Thymus (tissue), 11 donors: ENCODE data around the gene CHRM4. TPM values are rescaled to one million over a fixed set of nuclear protein-coding genes. Genes with fewer than 3 reads are reported as not detected.
A peak's percentile ranks its signal among the peaks of the same experiment; 100 is the strongest.

Experiments
- DNase-seq, 9 donors: peaks; one replicate each; pipeline ENCODE4 v3.0.0-alpha.2; 2013; ENCODE audit warnings: low spot score in 9 of 9, low read depth in 6 of 9, missing footprints in 1 of 9
- H3K27ac ChIP-seq, 2 donors: one replicate each; pipeline ENCODE4 v1.5.1; 2013; ENCODE audit warnings: control low read depth in 1 of 2, low read depth in 1 of 2, low read length in 1 of 2, mild to moderate bottlenecking in 1 of 2, moderate library complexity in 1 of 2
- H3K27me3 ChIP-seq, 2 donors: one replicate each; pipeline ENCODE4 v1.5.1; 2013; ENCODE audit warnings: low read length in 1 of 2; ENCODE audit not compliant: control insufficient read depth in 2 of 2, insufficient read depth in 1 of 2
- H3K36me3 ChIP-seq, 2 donors: one replicate each; pipeline ENCODE4 v1.5.1; 2013; ENCODE audit warnings: low read length in 1 of 2, mild to moderate bottlenecking in 1 of 2, moderate library complexity in 1 of 2; ENCODE audit not compliant: control insufficient read depth in 2 of 2, insufficient read depth in 2 of 2
- H3K4me1 ChIP-seq, 2 donors: one replicate each; pipeline ENCODE4 v1.5.1; 2013; ENCODE audit warnings: low read length in 2 of 2; ENCODE audit not compliant: control insufficient read depth in 2 of 2, insufficient read depth in 2 of 2
- H3K4me3 ChIP-seq, 2 donors: one replicate each; pipeline ENCODE4 v1.5.1; 2013; ENCODE audit warnings: low read length in 2 of 2, control low read depth in 1 of 2, mild to moderate bottlenecking in 1 of 2
- H3K9me3 ChIP-seq, 2 donors: one replicate each; pipeline ENCODE4 v1.5.1; 2013; ENCODE audit warnings: low read length in 1 of 2, mild to moderate bottlenecking in 1 of 2; ENCODE audit not compliant: control insufficient read depth in 2 of 2, insufficient read depth in 1 of 2
- WGBS: extraction: QIAGEN DNeasy Blood & Tissue Kit; methylation state at CpG from one replicate; pipeline ENCODE4 v1.1.7; 2013; 5-methylcytosine and 5-hydroxymethylcytosine counted together
- polyA plus RNA-seq: library from polyadenylated mRNA; stranded (reverse); fragments of 200-250 nt; gene quantifications from one replicate; pipeline ENCODE4 v1.2.3, GENCODE V29; 2013
- total RNA-seq: library from RNA; stranded (reverse); fragments of 120-200 nt; gene quantifications from one replicate; pipeline ENCODE4 v1.2.4, GENCODE V29; 2013
- donor health status: healthy.

The CHRM4 gene
- total and polyA plus RNA-seq, 2 donors: 0.23 to 3.6 TPM

GRCh38 chr11:46362156-46363030, 29.2 kb downstream of the CHRM4 start:
- WGBS: 65% methylated on average over 20 of the region's 20 CpGs
- Histone ChIP-seq H3K27me3 (no peaks in the 10 kb centered on the region), H3K36me3 (peaks cover 11 to 17% of the 10 kb centered on the region in 2 donors), H3K27ac (peak overlapping the region; percentile 90), H3K9me3 (no peaks in the 10 kb centered on the region), H3K4me1 (peaks cover 20 to 58% of the 10 kb centered on the region in 2 donors), H3K4me3 (peak overlapping the region; percentile 54 to 75)
- DNase-seq: no peak

GRCh38 chr11:46361283-46362155, 30.1 kb downstream of the CHRM4 start:
- H3K4me1 ChIP-seq: peaks cover 24 to 60% of the 10 kb centered on the region in 2 donors
- no peaks in the 10 kb centered on the region for H3K27me3 ChIP-seq
- H3K4me3 ChIP-seq: peak overlapping the region; percentile 54 to 75
- peaks cover 14 to 18% of the 10 kb centered on the region in 2 donors for H3K36me3 ChIP-seq
- DNase-seq: peak in 6 of 9 donors; percentile 49 to 89 (median 74)
- H3K9me3 ChIP-seq: no peaks in the 10 kb centered on the region
- 1% methylated on average over 26 of the region's 26 CpGs for WGBS
- H3K27ac ChIP-seq: peak overlapping the region; percentile 90

GRCh38 chr11:46360878-46361277, 30.7 kb downstream of the CHRM4 start:
- peaks cover 24 to 67% of the 10 kb centered on the region in 2 donors for H3K4me1 ChIP-seq
- H3K4me3 ChIP-seq: peak overlapping the region; percentile 54 to 75
- WGBS: 31% methylated on average over 7 of the region's 7 CpGs
- no peak for DNase-seq
- peak overlapping the region; percentile 90 for H3K27ac ChIP-seq
- peaks cover 16 to 25% of the 10 kb centered on the region in 2 donors for H3K36me3 ChIP-seq
- H3K27me3 ChIP-seq: no peaks in the 10 kb centered on the region
- no peaks in the 10 kb centered on the region for H3K9me3 ChIP-seq

GRCh38 chr11:46359953-46360352, 31.6 kb downstream of the CHRM4 start:
- no peak overlapping the region for H3K27ac ChIP-seq
- WGBS: 93% methylated on average over 1 of the region's 1 CpG
- peaks cover 13 to 26% of the 10 kb centered on the region in 2 donors for H3K36me3 ChIP-seq
- H3K27me3 ChIP-seq: no peaks in the 10 kb centered on the region
- DNase-seq: no peak
- peaks cover 24 to 66% of the 10 kb centered on the region in 2 donors for H3K4me1 ChIP-seq
- no peak overlapping the region for H3K4me3 ChIP-seq
- H3K9me3 ChIP-seq: no peaks in the 10 kb centered on the region

GRCh38 chr11:46357483-46357936, 34.1 kb downstream of the CHRM4 start:
- Histone ChIP-seq H3K4me3 (no peak overlapping the region), H3K4me1 (peaks cover 29 to 76% of the 10 kb centered on the region in 2 donors), H3K27me3 (no peaks in the 10 kb centered on the region), H3K9me3 (no peaks in the 10 kb centered on the region), H3K27ac (peak overlapping the region; percentile 19 to 33), H3K36me3 (peaks cover 21 to 24% of the 10 kb centered on the region in 2 donors)
- DNase-seq: no peak
- WGBS: 91% methylated on average over 11 of the region's 11 CpGs

GRCh38 chr11:46356924-46357482, 34.6 kb downstream of the CHRM4 start:
- DNase-seq: no peak
- 92% methylated on average over 7 of the region's 7 CpGs for WGBS
- peak overlapping the region; percentile 19 to 26 for H3K27ac ChIP-seq
- no peaks in the 10 kb centered on the region for H3K9me3 ChIP-seq
- no peaks in the 10 kb centered on the region for H3K27me3 ChIP-seq
- peaks cover 21 to 25% of the 10 kb centered on the region in 2 donors for H3K36me3 ChIP-seq
- peaks cover 30 to 76% of the 10 kb centered on the region in 2 donors for H3K4me1 ChIP-seq
- no peak overlapping the region for H3K4me3 ChIP-seq

- no peaks in the 10 kb centered on the region for H3K9me3 ChIP-seq
- DNase-seq: no peak
- peak overlapping the region in 1 of 2 donors; percentile 4 for H3K4me3 ChIP-seq
- peaks cover 25 to 32% of the 10 kb centered on the region in 2 donors for H3K36me3 ChIP-seq
- 62% methylated on average over 9 of the region's 9 CpGs for WGBS
- peaks cover 53 to 93% of the 10 kb centered on the region in 2 donors for H3K4me1 ChIP-seq
- peak overlapping the region; percentile 56 to 86 for H3K27ac ChIP-seq
- no peaks in the 10 kb centered on the region for H3K27me3 ChIP-seq
Measured at GRCh38 chr11:46353698-46354097, 37.9 kb downstream of the CHRM4 start.

- Histone ChIP-seq H3K27me3 (no peaks in the 10 kb centered on the region), H3K4me1 (peaks cover 48 to 91% of the 10 kb centered on the region in 2 donors), H3K36me3 (peaks cover 20 to 25% of the 10 kb centered on the region in 2 donors), H3K9me3 (no peaks in the 10 kb centered on the region), H3K27ac (peak overlapping the region; percentile 24 to 68), H3K4me3 (no peak overlapping the region)
- WGBS: 77% methylated on average over 33 of the region's 33 CpGs
- no peak for DNase-seq
Measured at GRCh38 chr11:46352063-46352841, 39.3 kb downstream of the CHRM4 start.
